Measurements from ENCODE around the gene ATRN.

DNA sequence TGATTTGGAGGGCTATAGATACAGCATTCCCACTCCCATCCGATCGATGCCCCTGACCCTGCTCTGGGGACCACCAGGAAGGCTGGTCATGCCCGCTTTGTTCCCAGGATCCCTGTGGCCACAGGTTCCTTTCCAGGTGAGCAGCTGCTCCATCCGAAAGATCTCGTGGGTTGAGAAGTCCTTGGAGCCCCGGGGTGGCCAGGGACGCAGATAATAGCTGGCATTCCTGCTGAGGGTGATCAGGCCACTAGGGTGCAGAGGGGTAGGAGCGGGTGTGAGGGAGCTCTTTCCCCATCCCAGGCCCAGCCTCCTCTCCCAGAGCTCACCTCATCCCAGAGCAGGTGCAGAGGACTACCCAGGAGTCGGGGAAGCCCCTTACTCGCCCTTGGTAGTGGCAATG lies 203.6 kb downstream of the ATRN start:
- TF ChIP-seq ZFX (IDR thresholded peaks at IDR 0.05), result no peak
- no peak for TF ChIP-seq CTCF (conservative IDR thresholded peaks at IDR 0.05)

Measured in C4-2B (cell line).